Measurements from ENCODE around the gene UAP1L1. TPM values are rescaled to one million over a fixed set of nuclear protein-coding genes. Genes with fewer than 3 reads are reported as not detected.

UAP1L1 gene
- total and polyA plus RNA-seq, 9 of the 15 experiments (the other 6 are each of a cell fraction or from before 2014, with no cell fraction given) = 0.20 to 8.6 (median 3.7) TPM

- TF ChIP-seq ZNF277 (CRISPR knock-in tag; IDR thresholded peaks at IDR 0.05; ENCODE audit: borderline replicate concordance) (no peak), HNRNPH1 (optimal IDR thresholded peaks at IDR 0.05; ENCODE audit: low read depth, low read length) (no peak), ZNF695 (CRISPR knock-in tag; IDR thresholded peaks at IDR 0.05) (no peak), BRD9 (IDR thresholded peaks at IDR 0.05; ENCODE audit: low read depth, partially characterized antibody) (no peak), TRIM28 (IDR thresholded peaks at IDR 0.05) (no peak), FOXK1 (CRISPR knock-in tag; IDR thresholded peaks at IDR 0.05; ENCODE audit: borderline replicate concordance) (no peak; the same call in 1 of the 2 replicates), ZBTB43 (CRISPR knock-in tag; IDR thresholded peaks at IDR 0.05) (no peak), ZNF511 (CRISPR knock-in tag; IDR thresholded peaks at IDR 0.05) (no peak), ZZZ3 (IDR thresholded peaks at IDR 0.05) (no peak), TCF15 (CRISPR knock-in tag; IDR thresholded peaks at IDR 0.05) (no peak), HEY1 (CRISPR knock-in tag; IDR thresholded peaks at IDR 0.05; ENCODE audit: borderline replicate concordance) (no peak), STAT5A (IDR thresholded peaks at IDR 0.05; ENCODE audit: borderline replicate concordance, low read length) (no peak), CREM (IDR thresholded peaks at IDR 0.05; ENCODE audit: low read depth) (peak; percentile 50; the same call in 1 of the 2 replicates), ZNF785 (CRISPR knock-in tag; IDR thresholded peaks at IDR 0.05) (no peak), IRF2 (CRISPR knock-in tag; IDR thresholded peaks at IDR 0.05) (no peak), MBD1 (CRISPR knock-in tag; IDR thresholded peaks at IDR 0.05) (no peak)
- TF ChIP-seq, protein P1, sequence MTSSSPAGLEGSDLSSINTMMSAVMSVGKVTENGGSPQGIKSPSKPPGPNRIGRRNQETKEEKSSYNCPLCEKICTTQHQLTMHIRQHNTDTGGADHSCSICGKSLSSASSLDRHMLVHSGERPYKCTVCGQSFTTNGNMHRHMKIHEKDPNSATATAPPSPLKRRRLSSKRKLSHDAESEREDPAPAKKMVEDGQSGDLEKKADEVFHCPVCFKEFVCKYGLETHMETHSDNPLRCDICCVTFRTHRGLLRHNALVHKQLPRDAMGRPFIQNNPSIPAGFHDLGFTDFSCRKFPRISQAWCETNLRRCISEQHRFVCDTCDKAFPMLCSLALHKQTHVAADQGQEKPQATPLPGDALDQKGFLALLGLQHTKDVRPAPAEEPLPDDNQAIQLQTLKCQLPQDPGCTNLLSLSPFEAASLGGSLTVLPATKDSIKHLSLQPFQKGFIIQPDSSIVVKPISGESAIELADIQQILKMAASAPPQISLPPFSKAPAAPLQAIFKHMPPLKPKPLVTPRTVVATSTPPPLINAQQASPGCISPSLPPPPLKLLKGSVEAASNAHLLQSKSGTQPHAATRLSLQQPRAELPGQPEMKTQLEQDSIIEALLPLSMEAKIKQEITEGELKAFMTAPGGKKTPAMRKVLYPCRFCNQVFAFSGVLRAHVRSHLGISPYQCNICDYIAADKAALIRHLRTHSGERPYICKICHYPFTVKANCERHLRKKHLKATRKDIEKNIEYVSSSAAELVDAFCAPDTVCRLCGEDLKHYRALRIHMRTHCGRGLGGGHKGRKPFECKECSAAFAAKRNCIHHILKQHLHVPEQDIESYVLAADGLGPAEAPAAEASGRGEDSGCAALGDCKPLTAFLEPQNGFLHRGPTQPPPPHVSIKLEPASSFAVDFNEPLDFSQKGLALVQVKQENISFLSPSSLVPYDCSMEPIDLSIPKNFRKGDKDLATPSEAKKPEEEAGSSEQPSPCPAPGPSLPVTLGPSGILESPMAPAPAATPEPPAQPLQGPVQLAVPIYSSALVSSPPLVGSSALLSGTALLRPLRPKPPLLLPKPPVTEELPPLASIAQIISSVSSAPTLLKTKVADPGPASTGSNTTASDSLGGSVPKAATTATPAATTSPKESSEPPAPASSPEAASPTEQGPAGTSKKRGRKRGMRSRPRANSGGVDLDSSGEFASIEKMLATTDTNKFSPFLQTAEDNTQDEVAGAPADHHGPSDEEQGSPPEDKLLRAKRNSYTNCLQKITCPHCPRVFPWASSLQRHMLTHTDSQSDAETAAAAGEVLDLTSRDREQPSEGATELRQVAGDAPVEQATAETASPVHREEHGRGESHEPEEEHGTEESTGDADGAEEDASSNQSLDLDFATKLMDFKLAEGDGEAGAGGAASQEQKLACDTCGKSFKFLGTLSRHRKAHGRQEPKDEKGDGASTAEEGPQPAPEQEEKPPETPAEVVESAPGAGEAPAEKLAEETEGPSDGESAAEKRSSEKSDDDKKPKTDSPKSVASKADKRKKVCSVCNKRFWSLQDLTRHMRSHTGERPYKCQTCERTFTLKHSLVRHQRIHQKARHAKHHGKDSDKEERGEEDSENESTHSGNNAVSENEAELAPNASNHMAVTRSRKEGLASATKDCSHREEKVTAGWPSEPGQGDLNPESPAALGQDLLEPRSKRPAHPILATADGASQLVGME (CRISPR knock-in tag; IDR thresholded peaks at IDR 0.05) = no peak
These were observed 42.4 kb upstream of the UAP1L1 start (continued) for GRCh38 chr9:137034709-137035506.

Data from K562 (cell line).